HG02938 (cell line): ENCODE data around the gene P2RX1.

Source experiments
- ATAC-seq: cut with Tn5 transposase; IDR thresholded peaks from one replicate; pipeline ENCODE4 v1.9.1; 2021; ENCODE audit warnings: mild to moderate bottlenecking, moderate library complexity; ENCODE audit not compliant: unreplicated experiment

Gene P2RX1

DNA sequence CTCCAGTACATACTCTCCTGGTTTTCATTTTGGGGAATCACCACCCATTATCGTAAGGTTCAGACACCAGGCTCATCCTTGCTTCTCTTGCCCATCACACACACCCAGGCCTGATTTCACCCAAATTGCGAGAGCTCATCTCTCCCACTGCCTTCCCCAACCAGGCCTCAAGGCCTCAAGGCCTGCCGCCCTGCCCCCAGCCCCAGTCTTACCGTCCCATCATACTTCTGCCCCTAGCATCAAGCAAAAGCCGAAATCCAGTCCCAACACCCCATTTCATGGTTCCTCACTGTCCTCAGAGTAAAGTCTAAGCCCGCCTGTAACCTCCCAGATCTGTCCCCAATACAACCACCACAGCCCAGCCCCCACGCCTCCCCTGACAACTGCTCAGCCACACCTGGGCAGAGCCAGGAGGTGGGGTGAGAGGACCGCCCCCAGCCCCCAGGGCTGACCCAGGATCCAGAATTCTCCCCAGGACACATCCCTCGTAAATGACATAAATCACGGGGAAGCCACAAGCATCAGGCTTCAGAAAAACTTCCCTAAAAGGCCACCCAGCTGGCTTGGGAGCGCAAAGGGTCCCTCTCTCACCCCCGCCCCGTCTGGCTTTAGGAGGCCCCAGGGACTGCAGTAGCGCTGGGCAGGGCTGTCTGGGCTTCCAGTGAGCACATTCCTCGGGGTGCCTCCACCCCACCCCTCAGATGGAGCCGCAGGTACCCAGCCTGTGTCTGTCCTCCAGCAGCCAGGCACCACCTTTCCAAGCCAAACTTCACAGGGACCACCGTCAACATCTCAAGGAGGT lies 9.6 kb upstream of the P2RX1 start:
- no peak for ATAC-seq

DNA sequence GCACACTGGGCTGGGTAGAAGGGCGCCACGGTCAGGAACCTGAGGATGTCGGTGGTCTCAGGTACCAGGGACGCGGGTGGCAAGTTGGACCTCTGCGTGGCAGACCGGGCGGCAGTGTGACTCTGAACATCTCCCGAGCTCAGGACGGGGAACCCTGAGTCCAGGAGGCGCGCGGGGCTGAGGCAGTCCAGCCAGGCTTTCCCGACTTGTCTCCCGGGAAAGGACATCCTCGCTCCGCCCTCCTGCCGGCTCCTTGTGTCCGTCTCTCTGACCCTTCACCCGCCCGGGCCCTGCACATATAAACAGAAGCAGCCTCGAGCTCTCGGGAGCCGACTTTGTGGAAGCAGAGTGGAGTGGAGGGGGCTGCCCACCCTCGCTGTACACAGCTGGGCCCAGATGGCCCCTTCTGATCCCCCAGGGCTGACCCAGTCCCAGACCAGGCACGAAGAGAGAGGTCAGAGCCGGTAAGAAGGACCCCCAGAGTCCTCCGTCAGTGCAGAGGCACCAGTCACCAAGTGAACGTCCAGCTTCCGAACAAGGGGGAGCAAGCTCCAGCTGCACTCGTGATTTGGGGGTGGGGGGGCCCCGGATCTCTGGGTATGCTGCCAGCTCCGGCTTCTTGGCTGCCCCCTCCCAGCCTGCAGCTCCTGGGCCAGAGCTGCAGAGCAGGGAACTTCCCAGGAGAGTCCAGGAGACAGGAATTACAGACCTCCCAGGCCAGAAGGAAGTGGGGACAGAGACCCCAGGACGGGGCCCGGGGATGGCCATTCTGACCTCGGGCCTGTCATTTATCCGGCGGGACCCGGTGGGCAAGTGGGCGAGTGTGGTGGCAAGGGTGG lies 8.5 kb upstream of the P2RX1 start:
- no peak for ATAC-seq

DNA sequence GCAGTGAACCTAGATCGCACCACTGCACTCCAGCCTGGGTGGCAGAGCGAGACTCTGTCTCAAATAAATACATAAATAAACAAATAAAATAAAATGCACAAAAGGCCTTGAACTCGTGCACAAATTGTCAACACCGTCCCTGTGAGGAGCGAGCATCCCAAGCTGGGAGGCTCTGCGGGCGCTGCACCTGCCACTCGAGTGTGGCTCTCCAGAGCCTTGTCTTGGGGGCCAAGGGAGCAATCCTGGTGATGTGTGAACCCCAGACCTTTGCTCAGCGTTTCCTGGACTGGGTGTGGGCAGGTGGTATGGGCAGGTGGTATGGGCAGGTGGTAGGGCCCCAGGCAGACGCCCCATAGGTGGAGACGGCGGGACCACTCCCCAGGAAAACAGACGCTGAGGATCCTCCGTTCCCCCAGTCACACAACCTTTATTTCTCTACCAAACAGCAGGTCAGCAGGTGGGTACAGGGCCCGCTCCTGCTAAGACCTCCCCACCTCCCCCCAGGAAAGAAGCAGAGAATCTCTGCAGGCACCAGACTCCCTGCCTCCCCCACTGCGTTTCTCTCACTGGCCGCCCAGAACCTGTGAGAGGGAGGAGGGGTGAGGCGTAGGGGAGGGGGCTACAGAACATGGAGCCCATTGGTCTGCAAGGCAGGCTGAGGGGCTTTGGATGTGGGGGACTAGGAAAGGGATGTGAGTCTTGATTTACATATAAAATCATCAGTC lies 7.4 kb upstream of the P2RX1 start:
- no peak for ATAC-seq

GRCh38 chr17:3922765-3923164 lies 6.5 kb upstream of the P2RX1 start:
- ATAC-seq: no peak

DNA sequence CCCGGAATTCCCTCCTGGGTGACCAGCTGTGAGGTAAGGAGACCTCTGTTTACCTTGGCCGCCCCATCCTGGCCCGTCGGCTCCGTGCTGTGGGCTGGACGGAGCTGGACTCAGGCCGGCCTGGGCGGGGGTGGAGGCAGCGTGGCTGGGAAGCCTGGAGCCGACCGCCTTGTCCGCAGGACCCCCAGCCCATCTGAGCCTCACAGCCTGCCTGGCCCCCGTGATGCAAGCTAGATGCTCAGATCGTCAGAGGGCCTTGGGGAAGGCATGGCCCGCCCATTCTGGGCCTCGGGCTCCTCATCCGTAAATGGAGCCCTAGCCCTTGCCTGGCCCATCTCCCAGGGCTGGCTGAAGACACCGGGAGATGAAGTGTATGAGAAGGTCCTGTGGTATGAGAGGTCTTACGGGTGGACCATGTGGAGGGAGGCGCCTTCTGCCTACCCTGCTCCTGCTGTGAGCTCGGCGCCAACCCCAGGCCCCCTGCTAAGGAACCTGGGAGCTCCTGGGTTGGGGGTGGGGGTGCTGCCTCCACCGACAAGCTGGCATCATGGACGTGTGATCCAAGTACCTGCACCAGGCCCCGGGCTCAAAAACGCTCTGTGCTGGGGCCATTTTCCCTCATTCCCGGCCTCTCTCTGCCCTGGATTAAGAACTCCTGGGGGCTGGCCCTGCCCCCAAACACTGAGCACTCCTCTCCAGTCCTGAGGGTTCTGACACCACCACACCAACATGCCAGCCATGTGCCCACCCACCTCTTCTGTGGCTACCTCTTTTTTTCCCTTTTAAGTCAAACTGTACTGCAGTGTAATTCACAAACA lies 5.4 kb upstream of the P2RX1 start:
- ATAC-seq: no peak

- ATAC-seq: no peak
Measured at GRCh38 chr17:3921006-3921405, 4.7 kb upstream of the P2RX1 start.

DNA sequence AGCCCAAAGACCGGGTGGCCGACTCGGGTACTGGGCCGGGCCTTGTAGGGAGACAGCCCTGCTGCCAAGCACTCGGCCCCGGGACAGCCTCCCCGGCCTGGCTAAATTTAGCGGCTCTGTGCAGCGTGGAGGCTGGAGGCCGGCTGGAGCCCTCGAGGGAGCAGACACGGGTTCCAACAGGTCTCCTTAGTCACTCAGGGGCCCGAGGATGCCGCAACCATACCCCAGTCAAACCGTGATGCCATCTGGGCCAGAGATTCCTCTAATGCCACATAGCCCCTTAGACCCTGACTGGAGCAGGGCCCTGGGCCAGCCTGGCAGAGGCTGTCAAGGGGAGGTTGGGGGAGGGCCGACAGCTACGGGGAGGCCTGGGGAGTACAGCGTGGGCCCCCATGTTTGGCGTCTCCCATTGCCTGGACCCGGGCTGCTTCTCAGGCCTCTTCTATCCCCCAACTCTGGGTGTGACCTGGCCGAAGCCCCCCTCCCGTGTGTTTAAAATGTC lies 2.9 kb upstream of the P2RX1 start:
- ATAC-seq: no peak

- no peak for ATAC-seq
Measured at GRCh38 chr17:3918372-3919122, 2.3 kb upstream of the P2RX1 start.

GRCh38 chr17:3917391-3917931 lies 1.2 kb upstream of the P2RX1 start:
- ATAC-seq: no peak

- no peak for ATAC-seq
Measured at GRCh38 chr17:3916825-3917224, 560 bp upstream of the P2RX1 start.

GRCh38 chr17:3915581-3915994 lies 677 bp downstream of the P2RX1 start:
- ATAC-seq: no peak

- no peak for ATAC-seq
Measured at GRCh38 chr17:3914312-3914670, 2.0 kb downstream of the P2RX1 start.

GRCh38 chr17:3913531-3914311 lies 2.5 kb downstream of the P2RX1 start:
- ATAC-seq: peak; percentile 39

DNA sequence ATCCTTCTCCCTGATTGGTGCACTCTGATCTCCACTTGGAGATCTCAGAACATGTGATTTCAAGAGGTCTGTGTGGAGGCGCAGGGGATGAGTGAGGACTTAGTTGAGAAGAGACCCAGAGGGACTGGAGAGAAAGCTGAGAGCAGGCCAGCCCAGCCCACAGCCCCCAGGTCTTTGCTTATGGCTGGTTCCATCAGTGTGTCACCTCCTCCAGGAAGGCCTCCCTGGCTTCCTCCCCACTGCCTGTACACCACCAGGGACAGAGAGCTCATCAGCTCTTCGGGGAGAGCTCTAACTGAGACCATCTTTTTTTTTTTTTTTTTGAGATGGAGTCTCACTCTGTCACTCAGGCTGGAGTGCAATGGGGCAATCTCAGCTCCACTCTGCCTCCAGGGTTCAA lies 3.4 kb downstream of the P2RX1 start:
- ATAC-seq: no peak

GRCh38 chr17:3911271-3912053 lies 4.8 kb downstream of the P2RX1 start:
- ATAC-seq: peak; percentile 63

DNA sequence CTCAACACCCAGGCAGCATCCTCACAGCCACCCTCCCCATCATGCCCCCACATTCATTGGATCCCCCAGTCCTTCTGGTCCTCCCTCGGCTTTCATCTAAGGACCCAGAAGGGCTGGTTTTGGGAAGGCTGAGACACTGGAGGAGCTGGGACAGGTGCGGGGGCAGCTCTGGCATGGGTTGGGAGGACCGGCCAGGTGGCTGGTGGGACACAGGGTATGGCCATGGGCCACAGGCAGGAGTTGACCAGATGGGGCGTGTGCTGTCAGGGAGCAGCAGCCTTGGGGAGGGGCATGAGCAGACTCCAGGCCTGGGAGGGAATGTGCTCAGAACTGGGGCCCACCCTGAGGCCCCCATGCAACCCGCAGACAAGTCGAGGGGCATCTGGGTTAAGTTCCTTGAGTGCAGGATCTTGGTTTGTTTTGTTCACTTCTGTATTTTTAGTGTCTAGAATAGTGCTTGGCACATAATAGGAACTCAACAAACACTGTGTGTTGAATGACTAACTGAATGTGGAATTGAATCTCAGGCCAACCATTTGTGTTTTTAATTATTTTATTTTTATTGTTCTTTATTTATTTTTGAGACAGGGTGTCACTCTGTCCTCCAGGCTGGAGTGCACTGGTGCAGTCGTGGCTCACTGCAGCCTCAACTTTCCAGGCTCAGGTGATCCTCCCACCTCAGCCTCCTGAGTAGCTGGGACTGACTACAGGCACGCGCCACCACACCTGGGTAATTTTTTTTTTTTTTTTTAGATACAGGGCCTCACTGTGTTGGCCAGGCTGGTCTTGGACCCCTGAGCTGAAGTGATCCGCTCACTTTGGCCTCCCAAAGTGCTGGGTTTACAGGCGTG lies 5.6 kb downstream of the P2RX1 start:
- peak; percentile 5 for ATAC-seq

DNA sequence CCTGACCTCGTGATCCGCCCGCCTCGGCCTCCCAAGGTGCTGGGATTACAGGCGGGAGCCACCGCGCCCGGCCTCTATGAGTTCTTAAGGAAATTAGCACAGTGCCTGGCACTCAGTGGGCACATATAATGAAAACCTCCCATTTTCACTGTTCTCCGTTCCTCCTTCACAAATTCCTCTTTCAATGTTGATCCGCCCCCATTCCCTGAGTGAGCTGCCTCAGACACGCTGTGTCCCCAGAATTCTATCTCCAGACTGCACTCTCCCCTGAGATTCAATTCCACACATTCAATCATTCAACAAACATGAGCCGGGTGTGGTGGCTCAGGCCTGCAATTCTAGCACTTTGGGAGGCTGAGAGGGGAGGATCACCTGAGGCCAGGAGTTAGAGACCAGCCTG lies 7.0 kb downstream of the P2RX1 start:
- ATAC-seq: no peak
